DMS53 (cell line): Measurements from ENCODE around the gene TTLL4.

Experiments used
- DNase-seq: peaks from one replicate; lab custom pipeline; 2025; lab: John Stamatoyannopoulos, UW

Gene TTLL4

DNA sequence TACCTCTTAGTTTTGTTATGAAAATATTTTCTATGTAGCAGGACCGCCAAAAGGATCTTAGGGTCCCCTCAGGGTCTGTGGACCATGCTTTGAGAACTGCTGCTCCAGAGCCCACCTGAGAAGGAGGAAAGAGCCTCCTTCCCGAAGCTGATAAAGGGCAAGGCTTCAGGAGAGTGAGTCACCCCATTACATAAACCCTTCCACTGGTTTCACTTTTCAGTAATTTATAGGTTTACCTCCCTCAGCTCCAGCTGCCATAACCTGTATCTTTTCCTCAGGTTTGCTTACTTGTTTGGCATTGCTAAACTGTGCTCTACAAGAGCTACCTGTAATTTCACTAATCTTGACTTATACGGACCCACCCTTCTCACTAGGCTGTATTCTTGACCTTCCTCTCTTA is 6.6 kb downstream of the TTLL4 start:
- DNase-seq, result peak; percentile 26

DNA sequence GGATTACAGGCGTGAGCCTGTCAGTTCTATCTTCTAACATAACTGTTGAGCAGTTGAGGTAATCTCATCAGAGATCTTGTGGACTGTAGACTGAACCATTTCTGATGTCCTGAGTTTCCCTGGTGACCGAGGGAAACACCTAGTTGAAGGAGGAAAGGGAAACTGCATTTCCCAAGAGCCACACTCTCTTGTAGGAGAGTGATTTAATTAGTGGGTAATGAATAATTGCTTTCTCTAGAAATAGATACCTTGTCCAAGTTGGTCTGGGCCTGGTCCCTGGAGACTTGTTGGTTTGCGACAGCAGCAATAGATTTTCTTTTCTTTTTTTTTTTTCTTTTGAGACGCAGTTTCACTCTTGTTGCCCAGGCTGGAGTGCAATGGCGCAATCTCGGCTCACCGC is 7.4 kb downstream of the TTLL4 start:
- DNase-seq, result no peak

DNA sequence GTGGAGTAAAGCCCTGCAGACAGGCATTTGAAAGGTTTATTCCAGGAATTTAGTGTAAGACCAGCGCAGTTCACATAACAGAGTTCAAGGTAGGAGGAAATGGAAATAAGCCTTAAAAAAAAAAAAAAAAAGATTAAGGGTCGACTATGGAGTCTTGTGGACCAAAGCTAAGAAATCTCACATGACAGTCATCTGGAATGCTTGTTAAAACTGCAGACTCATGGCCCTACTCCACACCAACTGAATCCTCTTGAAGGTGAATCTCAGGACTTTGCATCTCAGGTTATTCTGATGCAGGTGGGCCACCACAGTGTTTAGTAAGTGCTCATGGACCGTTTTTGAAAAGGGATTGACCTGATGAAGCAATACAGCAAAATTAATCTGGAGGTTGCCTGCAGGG is 8.8 kb downstream of the TTLL4 start:
- DNase-seq, result no peak

DNA sequence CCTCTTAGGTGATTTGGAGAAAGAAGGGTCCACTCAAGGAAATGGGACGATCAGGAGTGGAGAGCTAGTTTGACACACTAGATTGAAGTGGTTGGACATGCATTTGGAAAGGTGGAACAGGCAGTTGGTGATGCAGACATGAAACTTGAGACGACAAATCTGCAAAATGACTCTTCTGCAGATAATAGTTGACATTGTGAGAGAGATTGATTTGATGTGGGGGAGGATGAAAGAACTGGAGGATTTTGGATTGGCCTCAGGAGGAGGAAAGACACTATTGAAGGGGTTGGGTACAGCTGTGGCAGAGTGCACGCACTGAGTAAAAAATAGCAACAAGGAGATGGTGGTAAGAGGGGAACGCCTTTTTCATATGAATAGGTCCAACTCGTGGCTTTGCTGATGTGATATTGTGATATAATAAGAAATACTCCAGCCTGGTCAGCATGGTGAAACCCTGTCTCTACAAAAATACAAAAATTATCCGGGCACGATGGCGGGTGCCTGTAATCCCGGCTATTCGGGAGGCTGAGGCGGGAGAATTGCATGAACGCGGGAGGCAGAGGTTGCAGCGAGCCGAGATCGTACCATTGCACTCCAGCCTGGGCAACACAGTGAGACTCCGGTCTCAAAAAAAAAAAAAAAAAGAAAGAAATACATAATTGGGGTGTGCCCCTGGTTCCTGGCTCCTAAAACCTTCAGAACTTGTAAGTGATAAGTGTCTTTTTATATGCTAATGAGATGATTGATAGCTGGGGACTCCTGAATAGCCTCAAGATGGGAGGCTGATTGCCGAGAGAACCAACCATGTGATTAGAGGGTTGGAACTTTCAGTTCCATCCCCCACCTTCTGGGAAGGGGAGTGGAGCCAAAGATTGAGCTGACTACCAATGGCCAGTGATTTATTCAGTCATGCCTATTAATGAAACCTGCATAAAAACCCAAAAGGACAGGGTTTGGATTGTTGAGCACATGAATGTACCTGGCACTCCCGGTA is 9.7 kb downstream of the TTLL4 start:
- DNase-seq, result no peak

DNA sequence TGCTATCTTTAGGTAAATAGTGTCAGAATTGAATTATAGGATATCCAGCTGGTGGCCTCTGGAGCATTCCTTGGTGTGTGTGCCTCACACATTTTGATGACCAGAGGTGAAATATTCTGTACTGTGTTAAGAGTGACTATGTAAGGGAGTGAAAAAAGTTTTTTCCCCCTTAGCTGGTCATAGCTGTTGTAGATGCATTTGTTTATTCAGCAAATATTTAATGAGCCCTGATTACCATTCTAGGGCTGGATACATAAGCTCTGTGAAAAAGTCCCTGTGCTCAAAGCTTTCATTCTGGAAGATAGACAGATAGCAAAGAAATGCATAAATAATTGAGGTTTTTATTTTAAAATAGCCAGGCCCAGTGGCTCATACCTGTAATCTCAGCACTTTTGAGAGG is 10.9 kb downstream of the TTLL4 start:
- peak; percentile 18 for DNase-seq

DNA sequence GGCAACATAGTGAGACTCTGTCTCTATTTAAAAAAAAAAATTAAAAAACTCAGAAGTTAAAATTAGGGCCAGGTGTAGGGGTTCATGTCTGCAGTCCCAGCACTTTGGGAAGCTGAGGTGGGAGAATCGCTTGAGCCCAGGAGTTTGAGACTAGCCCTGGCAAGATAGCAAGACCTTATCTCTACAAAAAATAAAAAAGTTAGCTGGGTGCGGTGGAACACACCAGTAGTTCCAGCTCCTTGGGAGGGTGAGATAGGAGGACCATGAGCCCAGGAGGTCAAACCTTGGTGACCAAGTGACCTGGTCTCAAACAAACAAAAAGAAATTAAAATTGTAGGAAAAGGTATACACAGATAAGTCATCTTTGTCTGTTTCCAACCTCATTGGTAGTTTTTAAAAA is 11.3 kb downstream of the TTLL4 start:
- DNase-seq, result no peak

DNA sequence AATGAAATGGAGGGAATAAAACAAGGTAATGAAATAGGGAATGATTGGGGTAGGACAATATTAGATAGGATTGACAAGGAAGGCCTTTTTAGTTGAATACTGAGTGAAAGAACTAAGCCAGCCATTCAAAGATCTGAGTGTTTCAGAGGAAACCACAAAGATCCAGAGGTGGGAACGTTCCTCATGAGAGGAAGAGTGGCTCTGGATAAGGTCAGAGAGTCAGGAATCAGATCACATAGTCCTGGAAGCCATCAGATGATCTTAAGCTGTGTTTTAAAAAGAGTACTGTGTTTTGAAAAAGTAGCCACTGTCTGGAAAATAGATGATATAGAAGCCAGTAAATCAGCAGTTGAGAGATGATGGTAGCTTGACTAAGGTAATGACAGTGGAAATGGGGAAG is 11.8 kb downstream of the TTLL4 start:
- DNase-seq, result no peak

DNA sequence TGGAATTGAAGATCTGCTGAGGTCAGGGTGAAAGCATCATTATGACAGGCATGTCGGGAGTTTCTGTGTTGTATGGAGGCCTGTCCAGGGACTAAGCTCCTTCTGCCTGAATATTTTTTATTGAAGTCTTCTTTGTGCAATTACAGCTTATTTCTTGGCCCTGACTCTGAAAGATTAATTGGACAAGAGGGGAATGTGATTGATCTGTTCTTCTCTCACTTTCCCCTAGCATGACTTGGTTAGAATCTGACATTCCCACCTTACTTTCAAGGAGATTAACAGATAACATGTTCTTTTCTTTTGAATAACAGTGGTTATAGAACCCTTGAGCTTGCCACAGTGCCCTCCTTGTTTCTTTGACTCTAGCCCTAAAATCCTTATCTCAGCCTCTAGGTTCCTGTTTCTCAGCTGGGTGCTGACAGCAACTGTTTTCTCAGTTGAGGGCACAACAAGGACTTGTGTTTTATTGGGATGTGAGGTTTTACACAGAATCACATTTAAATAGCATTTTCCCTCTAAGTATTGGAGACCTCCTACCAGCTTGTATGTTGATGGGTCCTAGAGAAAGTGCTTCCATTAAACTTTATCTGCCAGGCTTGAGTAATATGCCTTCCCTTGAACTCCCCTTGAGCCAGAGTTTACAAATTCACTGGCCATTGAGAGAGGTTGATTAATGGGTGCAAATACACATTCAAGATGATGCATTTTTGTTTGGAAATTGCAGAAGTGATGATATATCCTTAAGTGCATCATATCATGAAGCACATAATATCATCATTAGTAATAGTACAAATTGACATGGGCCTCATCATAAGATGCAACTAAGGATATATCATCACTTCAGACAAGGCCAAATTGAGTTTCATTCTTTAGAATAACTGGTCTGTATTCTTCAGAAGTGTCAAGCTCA is 12.5 kb downstream of the TTLL4 start:
- no peak for DNase-seq

DNA sequence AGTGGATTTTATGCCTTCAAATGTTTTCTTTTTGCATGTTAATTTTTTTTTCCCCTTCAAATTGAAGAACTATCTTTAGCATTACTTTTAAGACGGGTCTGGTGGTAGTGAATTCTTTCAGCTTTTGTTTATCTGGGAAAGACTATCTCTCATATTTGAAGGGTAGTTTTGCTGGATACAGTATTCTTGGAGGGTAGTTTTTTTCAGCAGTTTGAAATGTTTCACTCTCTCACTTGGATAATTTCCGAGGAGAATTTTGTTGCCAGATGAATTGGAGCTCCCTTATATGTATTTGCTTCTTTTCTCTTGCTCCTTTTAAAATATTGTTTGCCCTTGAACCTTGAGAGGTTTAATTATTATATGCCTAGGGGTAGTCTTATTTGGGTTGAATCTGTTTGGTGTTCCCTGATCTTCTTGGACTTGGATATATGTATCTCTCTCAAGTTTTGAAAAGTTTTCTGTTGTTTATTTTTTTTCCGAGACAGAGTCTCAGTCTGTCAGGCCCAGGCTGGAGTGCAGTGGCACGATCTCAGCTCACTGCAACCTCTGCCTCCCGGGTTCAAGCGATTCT is 15.5 kb downstream of the TTLL4 start:
- no peak for DNase-seq

DNA sequence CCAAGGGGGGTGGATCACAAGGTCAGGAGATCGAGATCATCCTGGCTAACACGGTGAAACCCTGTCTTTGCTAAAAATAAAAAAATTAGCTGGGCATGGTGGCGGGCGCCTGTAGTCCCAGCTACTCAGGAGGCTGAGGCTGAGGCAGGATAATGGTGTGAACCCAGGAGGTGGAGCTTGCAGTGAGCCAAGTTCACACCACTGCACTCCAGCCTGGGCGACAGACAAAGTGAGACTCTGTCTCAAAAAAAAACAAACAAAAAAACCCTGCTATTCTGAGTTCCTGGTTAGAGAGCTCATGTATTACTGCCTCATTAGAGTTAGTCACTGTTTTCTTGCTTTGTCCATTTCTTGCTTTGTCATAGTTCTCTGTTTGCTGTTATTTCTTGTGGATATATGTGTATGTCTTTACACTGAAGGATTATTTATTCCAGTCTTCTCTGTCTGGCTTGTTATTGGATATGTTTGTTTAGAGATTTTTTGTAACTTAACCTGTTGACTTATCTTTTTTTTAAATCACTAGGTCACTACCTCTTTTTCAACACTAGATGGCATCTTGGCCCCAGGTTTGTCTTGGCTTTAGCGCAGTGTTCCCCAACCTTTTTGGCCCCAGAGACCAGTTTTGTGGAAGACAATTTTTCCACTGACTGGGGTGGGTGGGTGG is 17.0 kb downstream of the TTLL4 start:
- DNase-seq, result peak; percentile 76

DNA sequence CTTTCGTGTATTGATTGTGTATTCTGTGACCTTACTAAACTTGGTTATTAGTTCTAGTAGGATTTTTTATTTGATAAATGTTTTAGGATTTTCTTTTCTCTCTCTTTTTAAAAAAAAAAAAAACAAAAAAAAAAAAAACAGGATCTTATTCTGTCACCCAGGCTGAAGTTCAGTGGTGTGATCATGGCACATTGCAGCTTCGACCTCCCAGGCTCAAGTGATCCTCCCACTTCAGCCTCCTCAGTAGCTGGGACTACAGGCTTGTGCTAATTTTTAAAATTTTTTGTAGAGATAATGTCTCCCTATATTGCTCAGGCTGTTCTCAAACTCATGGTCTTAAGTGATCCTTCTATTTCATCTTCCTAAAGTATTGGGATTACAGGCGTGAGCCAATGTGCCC is 19.0 kb downstream of the TTLL4 start:
- no peak for DNase-seq

DNA sequence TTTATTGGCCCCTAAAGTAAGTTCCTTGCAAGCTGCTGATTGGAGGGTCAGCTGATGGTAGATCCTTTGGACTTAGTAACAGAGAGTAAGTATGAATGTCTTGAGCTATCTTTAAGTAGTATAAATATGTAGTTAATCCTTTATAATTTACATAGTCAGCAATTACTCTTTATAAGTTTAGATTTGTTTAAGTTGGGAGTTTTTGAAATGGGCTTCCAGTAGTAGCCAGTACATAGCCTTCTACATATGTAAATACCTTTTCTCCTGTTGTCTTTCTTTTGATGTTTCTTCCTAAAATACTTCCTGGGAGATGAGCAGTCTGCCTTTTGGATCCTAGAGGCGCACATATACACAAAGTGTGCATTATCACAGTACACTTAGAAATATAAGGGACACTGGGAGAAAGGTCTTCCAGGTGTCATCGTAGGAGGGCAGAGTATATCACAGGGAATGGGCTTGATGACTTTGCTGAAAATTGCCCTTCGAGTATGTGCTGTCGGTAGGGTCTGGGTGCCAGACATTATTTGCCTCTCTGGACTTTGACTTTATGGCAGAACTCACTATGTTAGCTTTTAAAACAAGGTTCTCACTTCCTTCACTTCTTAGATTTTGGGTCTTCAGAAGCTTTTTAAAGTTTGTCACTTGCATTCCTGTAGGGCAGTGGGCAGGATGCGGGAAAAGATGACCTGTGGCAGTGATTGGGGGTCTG is 21.6 kb downstream of the TTLL4 start:
- no peak for DNase-seq

DNA sequence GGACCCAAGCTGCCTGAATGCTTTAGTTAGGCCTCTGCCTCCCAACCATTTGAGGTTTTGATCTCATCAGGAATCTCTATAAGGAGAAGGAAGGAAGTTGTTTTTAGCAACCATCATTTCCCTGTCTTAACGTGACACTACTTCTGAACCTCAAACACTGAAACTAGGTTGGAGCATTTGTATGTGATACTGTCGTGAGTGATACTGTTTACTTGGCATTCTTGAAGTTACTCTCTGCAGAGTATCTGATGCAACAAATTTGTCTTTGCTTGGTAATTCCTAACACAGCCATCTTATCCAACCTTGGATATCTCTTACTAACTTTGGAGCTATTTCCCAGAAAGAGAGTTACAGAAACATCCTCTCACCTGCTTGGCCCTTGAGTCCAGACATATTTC is 22.1 kb downstream of the TTLL4 start:
- DNase-seq, result no peak

DNA sequence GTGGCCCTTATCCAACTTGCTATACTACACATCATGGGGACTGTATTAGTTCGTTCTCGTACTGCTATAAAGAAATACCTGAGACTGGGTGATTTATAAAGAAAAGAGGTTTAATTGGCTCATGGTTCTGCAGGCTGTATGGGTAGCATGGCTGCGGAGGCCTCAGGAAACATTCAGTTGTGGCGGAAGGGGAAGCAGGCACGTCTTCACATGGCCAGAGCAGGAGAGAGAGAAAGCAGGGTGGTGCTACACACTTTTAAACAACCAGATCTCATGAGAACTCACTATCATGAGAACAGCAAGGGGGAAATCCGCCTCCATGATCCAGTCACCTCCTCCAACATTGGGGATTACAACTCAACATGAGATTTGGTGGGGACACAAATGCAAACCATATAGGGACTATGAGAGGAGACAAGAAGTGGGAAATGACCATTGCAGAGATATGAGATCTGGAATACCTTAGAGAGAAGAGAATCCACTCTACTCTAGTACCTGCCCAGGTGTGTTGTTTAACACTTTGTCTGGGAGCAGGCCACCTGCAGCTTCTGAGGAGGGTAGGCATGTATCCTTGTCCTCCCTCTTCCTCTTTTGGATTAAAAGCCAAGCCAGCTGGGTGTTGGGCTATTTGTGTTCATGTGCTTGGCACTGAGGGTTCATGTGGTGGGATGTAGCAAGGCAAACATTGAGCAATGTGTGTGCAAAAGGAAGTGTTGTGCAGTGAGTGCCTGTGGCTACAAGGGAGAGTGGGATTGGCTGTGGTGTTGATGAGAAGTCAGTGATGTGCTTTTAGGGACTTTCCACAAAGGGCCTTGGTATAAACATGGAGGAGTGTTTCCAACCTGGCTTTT is 22.8 kb downstream of the TTLL4 start:
- DNase-seq, result peak; percentile 23

DNA sequence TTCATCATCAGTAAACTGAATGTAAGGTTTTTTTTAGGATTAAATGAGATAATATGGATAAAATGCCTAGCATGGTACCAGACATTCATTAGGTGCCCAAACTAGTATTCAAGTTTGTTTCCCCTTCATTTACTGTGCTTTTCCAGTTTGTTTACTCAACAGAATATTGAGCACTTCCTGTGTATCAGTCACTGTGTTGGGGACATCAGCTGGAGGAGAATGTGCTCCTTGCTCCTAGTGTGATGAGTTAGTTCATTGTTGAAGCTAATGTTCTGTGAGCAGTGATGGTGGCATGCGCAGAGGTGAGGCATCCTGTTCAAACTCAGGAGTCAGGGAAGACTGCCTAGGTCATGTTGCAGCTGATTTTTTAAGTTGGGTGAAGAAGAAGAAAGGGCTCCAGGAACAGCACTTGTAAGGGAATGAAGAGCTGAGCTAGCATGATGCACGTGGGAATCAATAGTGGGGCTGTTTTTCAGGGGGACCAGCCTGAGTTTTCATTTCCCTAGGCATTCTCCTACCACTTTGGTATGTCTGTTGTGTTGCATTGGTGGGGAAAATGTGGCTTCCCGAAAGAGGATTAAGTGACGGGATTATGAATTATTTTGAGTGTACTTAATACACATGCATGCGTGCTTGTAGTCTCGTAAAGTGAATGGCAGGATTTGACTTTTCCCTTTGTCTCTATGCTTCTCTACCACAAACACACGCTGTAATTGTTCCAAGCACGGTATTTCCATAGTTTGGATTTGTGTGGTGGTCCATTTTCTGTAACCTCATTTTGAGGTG is 23.7 kb downstream of the TTLL4 start:
- DNase-seq, result no peak

DNA sequence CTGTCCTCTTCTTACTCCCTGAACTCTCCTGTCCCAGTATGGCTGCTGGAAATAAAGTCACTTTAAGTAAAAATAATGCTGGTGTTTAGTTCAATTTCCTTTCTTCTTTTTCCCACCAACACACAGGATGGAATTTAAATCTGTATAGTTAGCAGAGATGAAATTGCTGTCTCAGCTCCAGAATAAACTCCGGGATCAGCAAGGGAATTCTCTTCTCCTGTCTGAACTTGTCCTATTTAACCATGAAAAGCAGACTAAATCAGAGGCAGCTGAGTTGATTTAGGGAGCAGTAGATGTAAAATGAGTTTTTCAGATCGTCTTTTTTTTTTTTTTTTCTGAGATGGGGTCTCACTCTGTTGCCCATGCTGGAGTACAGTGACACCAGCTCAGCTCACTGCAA is 25.9 kb downstream of the TTLL4 start:
- DNase-seq, result no peak

DNA sequence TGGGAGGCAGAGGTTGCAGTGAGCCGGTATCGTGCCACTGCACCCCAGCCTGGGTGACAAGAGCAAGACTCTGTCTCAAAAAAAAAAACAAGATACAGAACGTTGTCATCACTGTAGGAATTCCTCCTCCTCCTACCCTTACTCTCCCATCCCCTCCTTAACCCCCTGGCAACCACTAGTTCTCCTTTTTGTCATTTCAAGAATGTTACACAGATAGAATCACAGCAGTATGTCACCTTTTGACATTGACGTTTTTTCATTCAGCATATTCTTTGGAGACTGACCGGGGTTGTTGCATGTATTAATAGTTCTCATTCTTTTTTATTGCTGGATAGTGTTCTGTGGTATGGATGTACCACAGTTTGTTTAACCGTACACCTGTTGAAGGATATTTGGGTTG is 32.4 kb downstream of the TTLL4 start:
- no peak for DNase-seq

DNA sequence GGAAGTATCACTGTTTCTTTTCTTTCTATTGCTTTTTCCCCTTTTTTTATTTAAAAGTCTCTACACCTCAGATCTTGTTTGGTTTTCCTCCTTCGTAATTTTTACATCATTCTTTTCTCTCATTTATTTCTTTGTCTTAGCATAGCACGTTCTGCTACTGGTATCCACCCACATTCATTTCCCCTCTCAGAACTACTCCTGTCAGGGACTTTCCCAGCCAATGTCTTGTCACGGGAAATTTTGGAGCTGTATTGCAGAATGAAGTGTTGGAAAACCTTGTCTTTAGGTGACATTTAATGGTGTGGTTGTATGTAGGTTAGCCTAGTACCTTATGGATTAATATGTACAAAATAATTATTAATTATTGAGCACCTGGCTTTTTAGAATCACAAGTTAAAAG is 34.0 kb downstream of the TTLL4 start:
- no peak for DNase-seq

DNA sequence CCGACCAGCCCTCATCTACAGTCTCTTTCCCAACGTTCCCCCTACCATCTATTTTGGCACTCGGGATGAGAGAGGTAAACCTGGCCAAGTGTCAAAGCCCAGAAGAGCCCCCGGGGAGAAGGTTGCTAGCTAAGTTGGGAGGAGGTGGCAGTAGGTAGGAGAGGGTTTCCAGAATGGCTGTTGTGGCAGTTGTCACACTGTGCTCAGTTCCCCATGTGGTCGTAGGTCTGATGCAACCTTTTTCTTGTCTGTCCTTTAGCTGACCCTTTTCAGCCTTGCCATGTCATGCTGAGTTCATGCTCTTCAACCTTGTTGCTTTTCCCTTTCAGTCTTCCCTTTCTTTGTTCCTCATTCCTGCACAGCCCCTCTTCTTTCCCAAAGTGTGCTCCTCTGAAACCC is 34.5 kb downstream of the TTLL4 start:
- DNase-seq, result no peak
